Body of pancreas (tissue), 4 donors: ENCODE results near the gene HOXD8. TPM values are rescaled to one million over a fixed set of nuclear protein-coding genes. Genes with fewer than 3 reads are reported as not detected.

ENCODE experiments used
- ATAC-seq: fragments of 150-250 bp; one replicate; pipeline ENCODE4 v1.9.1; 2016
- DNase-seq, 4 donors: peaks; one replicate each; pipeline ENCODE4 v3.0.0-alpha.2; 2019
- H3K27ac ChIP-seq, 4 donors: fragments of 200-600 bp; sonication (generic); 1 replicate in 3 of 4; 2 replicates in 1 of 4; pipeline versions ENCODE4 v1.5.1 to v1.6.1; 2016 to 2019; ENCODE audit warnings: mild to moderate bottlenecking in 1 of 4, mixed read lengths in 1 of 4, moderate library complexity in 1 of 4
- H3K27me3 ChIP-seq, 2 donors: fragments of 200-600 bp; sonication (generic); one replicate each; pipeline ENCODE4 v1.6.0; 2016; ENCODE audit warnings: mild to moderate bottlenecking in 1 of 2
- H3K36me3 ChIP-seq, 2 donors: fragments of 200-600 bp; sonication (generic); replicated peaks in 1 of 2; 2 replicates each; pipeline ENCODE4 v1.5.1; 2016; ENCODE audit warnings: low read depth in 2 of 2; ENCODE audit not compliant: insufficient read depth in 1 of 2
- H3K4me1 ChIP-seq: fragments of 200-600 bp; sonication (generic); one replicate; pipeline ENCODE4 v1.6.0; 2016
- H3K4me3 ChIP-seq, 2 donors: fragments of 200-600 bp; sonication (generic); 1 replicate in 1 of 2; 2 replicates in 1 of 2; pipeline ENCODE4 v1.5.1; 2016 to 2019
- H3K9me3 ChIP-seq, 3 donors: fragments of 200-600 bp; sonication (generic); 1 replicate in 2 of 3; 2 replicates in 1 of 3; pipeline ENCODE4 v1.5.1; 2016
- POLR2A ChIP-seq, 3 donors: fragments of 450-650 bp; IDR thresholded peaks; one replicate each; pipeline ENCODE4 v1.6.1; 2016; ENCODE audit warnings: antibody characterized with exemption in 3 of 3, mild to moderate bottlenecking in 2 of 3
- WGBS, 2 donors: methylation state at CpG; one replicate each; pipeline ENCODE4 v1.1.5; 2017; 5-methylcytosine and 5-hydroxymethylcytosine counted together
- intact Hi-C: fragments of 100-400 bp; cut with DNase I; formaldehyde crosslinking; loops from one replicate; pipeline ENCODE4 v1.15.1; 2023
- total RNA-seq, 2 donors: library from RNA; depleted of rRNA; stranded (reverse); fragments of >200 nt; gene quantifications; one replicate each; pipeline ENCODE4 v1.1.0, GENCODE V29; 2016
- TF ChIP-seq, protein P1 (sequence below), 7 experiments: fragments of 450-650 bp in 4 of 7; fragments of 200-600 bp in 3 of 7; sonication (generic) in 3 of 7; IDR thresholded peaks; one replicate each; pipeline ENCODE4 v1.5.1; 2016 to 2019; ENCODE audit warnings: antibody characterized with exemption in 7 of 7

Gene HOXD8
- total RNA-seq, 2 donors from 2014 or later, result 2.6 to 3.1 TPM

- TF ChIP-seq, protein P1, sequence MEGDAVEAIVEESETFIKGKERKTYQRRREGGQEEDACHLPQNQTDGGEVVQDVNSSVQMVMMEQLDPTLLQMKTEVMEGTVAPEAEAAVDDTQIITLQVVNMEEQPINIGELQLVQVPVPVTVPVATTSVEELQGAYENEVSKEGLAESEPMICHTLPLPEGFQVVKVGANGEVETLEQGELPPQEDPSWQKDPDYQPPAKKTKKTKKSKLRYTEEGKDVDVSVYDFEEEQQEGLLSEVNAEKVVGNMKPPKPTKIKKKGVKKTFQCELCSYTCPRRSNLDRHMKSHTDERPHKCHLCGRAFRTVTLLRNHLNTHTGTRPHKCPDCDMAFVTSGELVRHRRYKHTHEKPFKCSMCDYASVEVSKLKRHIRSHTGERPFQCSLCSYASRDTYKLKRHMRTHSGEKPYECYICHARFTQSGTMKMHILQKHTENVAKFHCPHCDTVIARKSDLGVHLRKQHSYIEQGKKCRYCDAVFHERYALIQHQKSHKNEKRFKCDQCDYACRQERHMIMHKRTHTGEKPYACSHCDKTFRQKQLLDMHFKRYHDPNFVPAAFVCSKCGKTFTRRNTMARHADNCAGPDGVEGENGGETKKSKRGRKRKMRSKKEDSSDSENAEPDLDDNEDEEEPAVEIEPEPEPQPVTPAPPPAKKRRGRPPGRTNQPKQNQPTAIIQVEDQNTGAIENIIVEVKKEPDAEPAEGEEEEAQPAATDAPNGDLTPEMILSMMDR (IDR thresholded peaks at IDR 0.05), result no peak
- no peak for TF ChIP-seq POLR2A (IDR thresholded peaks at IDR 0.05)
- DNase-seq (no peak), ATAC-seq (no peak)
- no peaks in the 10 kb centered on the region for H3K36me3 ChIP-seq
- WGBS, 2 donors, result 8 to 13% methylated on average over 16 to 53 of the region's 53 CpGs
- no peak overlapping the region for H3K27ac ChIP-seq
- peaks cover 15% of the 10 kb centered on the region for H3K4me1 ChIP-seq
- peaks cover 0 to 62% of the 10 kb centered on the region in 2 donors for H3K27me3 ChIP-seq
- no peaks in the 10 kb centered on the region for H3K9me3 ChIP-seq
- intact Hi-C loops, result loop anchor here (10.0 kb wide), 1 partner anchor 693 kb away; no protein-coding TSS in a partner anchor
- no peak overlapping the region for H3K4me3 ChIP-seq
Measured at GRCh38 chr2:176121190-176122051, 8.1 kb upstream of the HOXD8 start.

DNA sequence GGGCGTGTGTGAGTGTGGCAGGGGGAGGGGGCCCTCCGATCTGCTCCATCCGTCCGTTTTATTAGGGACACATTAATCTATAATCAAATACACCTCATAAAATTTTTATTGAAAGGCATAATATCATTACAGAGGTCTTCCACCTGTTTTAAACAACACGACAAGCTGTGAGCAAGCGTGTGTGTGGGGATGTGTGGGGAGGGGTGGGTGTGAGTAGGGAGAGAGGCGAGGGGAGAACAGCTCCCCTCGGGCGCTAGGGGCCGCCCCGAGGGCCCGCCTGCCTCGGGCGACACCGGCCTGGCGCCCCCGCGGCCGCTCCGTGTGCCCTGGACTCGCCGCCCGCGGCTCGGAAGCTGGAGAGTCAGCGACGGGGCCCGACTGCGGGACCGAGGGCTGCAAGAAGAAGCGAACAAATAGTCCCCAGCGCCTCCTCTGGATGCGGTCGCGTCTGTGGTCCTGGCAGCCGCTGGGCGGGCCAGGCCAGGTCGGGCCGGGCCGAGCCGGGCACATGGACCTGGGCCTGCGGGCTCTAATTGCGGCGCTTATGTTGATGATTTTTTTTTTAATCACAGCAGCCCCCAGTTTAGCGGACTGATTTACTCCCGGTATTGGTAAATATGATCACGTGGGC is 7.3 kb upstream of the HOXD8 start:
- no peaks in the 10 kb centered on the region for H3K36me3 ChIP-seq
- no peak overlapping the region for H3K27ac ChIP-seq
- H3K27me3 ChIP-seq, result peaks cover 0 to 54% of the 10 kb centered on the region in 2 donors

DNA sequence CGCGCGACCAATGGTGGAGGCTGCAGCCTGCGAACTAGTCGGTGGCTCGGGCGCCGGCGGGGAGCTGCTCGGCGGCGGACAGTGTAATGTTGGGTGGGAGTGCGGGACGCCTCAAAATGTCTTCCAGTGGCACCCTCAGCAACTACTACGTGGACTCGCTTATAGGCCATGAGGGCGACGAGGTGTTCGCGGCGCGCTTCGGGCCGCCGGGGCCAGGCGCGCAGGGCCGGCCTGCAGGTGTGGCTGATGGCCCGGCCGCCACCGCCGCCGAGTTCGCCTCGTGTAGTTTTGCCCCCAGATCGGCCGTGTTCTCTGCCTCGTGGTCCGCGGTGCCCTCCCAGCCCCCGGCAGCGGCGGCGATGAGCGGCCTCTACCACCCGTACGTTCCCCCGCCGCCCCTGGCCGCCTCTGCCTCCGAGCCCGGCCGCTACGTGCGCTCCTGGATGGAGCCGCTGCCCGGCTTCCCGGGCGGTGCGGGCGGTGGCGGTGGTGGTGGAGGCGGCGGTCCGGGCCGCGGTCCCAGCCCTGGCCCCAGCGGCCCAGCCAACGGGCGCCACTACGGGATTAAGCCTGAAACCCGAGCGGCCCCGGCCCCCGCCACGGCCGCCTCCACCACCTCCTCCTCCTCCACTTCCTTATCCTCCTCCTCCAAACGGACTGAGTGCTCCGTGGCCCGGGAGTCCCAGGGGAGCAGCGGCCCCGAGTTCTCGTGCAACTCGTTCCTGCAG is 6.7 kb upstream of the HOXD8 start, which contains the start of gene HOXD9:
TSS of gene HOXD9 (plus strand) at position 37 of the 728 bp plus-strand sequence. CDS start at position 87, 50 bp downstream.
- intact Hi-C loops, result loop anchor here (10.0 kb wide), 1 partner anchor 692 kb away; no protein-coding TSS in a partner anchor

More for the DNA sequence above, 7.3 kb upstream of the HOXD8 start:
- Histone ChIP-seq H3K4me1 (peaks cover 14% of the 10 kb centered on the region), H3K9me3 (no peaks in the 10 kb centered on the region), H3K4me3 (peak overlapping the region in 1 of 2 donors; percentile 8)
- WGBS, 2 donors, result 5 to 6% methylated on average over 45 to 46 of the region's 47 CpGs
- TF ChIP-seq POLR2A (IDR thresholded peaks at IDR 0.05), result no peak
- TF ChIP-seq, protein P1 (IDR thresholded peaks at IDR 0.05), result no peak
- ATAC-seq (peak; percentile 22), DNase-seq (no peak)
- intact Hi-C loops, result loop anchor here (10.0 kb wide), 1 partner anchor 693 kb away; no protein-coding TSS in a partner anchor

More for the DNA sequence above, 6.7 kb upstream of the HOXD8 start, which contains the start of gene HOXD9:
- ATAC-seq (peak; percentile 39), DNase-seq (peak in 1 of 4 donors; percentile 43)
- Histone ChIP-seq H3K4me1 (peaks cover 14% of the 10 kb centered on the region), H3K27ac (no peak within 1 kb of the TSS), H3K36me3 (no peaks in the 10 kb centered on the region), H3K4me3 (peak within 1 kb of the TSS in 1 of 2 donors; percentile 8), H3K9me3 (no peaks in the 10 kb centered on the region), H3K27me3 (peaks cover 0 to 54% of the 10 kb centered on the region in 2 donors)
- WGBS, 2 donors, result 4 to 8% methylated on average over 33 to 77 of the region's 84 CpGs
- TF ChIP-seq, protein P1 (IDR thresholded peaks at IDR 0.05), result no peak
- TF ChIP-seq POLR2A (IDR thresholded peaks at IDR 0.05), result no peak
